Chondrocyte (in vitro differentiated cells): ENCODE results near the gene CLTRN. TPM values are rescaled to one million over a fixed set of nuclear protein-coding genes. Genes with fewer than 3 reads are reported as not detected.

Source experiments
- DNase-seq: peaks from one replicate; pipeline ENCODE4 v3.0.0; 2021; ENCODE audit warnings: mixed read lengths, low spot score
- H3K27ac Mint-ChIP-seq: one replicate; pipeline ENCODE4 v1.8.0; 2021; ENCODE audit warnings: mild to moderate bottlenecking, moderate library complexity, mixed read lengths; ENCODE audit not compliant: unreplicated experiment
- H3K27me3 Mint-ChIP-seq: 2 replicates; pipeline ENCODE4 v1.8.0; 2021; ENCODE audit warnings: low read depth, mixed read lengths
- H3K36me3 Mint-ChIP-seq: 2 replicates; pipeline ENCODE4 v1.8.0; 2021; ENCODE audit warnings: low read depth, mixed read lengths
- H3K4me1 Mint-ChIP-seq: 2 replicates; pipeline ENCODE4 v1.8.0; 2021; ENCODE audit warnings: low read depth, mild to moderate bottlenecking, mixed read lengths
- H3K4me3 Mint-ChIP-seq: one replicate; pipeline ENCODE4 v1.8.0; 2021; ENCODE audit warnings: mild to moderate bottlenecking, moderate library complexity, mixed read lengths; ENCODE audit not compliant: unreplicated experiment
- H3K9me3 Mint-ChIP-seq: 2 replicates; pipeline ENCODE4 v1.8.0; 2021; ENCODE audit warnings: low read depth, mixed read lengths
- CTCF ChIP-seq: fragments of 200-600 bp; sonication (generic); IDR thresholded peaks from 2 replicates; pipeline ENCODE4 v1.5.0; 2021; ENCODE audit warnings: antibody characterized with exemption, mild to moderate bottlenecking, moderate library complexity
- total RNA-seq: library from RNA; stranded (reverse); gene quantifications from 3 replicates; pipeline ENCODE4 v1.2.1, GENCODE V29; 2021

CLTRN gene
- total RNA-seq, 1 donor from 2014 or later, result 0.20 TPM

- H3K9me3 Mint-ChIP-seq, result no peaks in the 10 kb centered on the region
- H3K36me3 Mint-ChIP-seq, result no peaks in the 10 kb centered on the region
- no peak overlapping the region for H3K27ac Mint-ChIP-seq
- H3K4me1 Mint-ChIP-seq, result peaks cover 9% of the 10 kb centered on the region
- DNase-seq, result no peak
- TF ChIP-seq CTCF, result no peak
- no peak overlapping the region for H3K4me3 Mint-ChIP-seq
- peaks cover 4% of the 10 kb centered on the region for H3K27me3 Mint-ChIP-seq
Observed at GRCh38 chrX:15679246-15679645, 14.6 kb upstream of the CLTRN start.

GRCh38 chrX:15678339-15678738 lies 13.7 kb upstream of the CLTRN start:
- peaks cover 4% of the 10 kb centered on the region for H3K27me3 Mint-ChIP-seq
- no peaks in the 10 kb centered on the region for H3K9me3 Mint-ChIP-seq
- peaks cover 13% of the 10 kb centered on the region for H3K4me1 Mint-ChIP-seq
- DNase-seq, result no peak
- no peak for TF ChIP-seq CTCF
- H3K4me3 Mint-ChIP-seq, result no peak overlapping the region
- no peaks in the 10 kb centered on the region for H3K36me3 Mint-ChIP-seq
- H3K27ac Mint-ChIP-seq, result no peak overlapping the region

GRCh38 chrX:15676886-15677285 lies 12.3 kb upstream of the CLTRN start:
- no peak for TF ChIP-seq CTCF
- DNase-seq, result no peak
- peaks cover 13% of the 10 kb centered on the region for H3K4me1 Mint-ChIP-seq
- H3K27ac Mint-ChIP-seq, result no peak overlapping the region
- peaks cover 4% of the 10 kb centered on the region for H3K27me3 Mint-ChIP-seq
- no peak overlapping the region for H3K4me3 Mint-ChIP-seq
- no peaks in the 10 kb centered on the region for H3K36me3 Mint-ChIP-seq
- H3K9me3 Mint-ChIP-seq, result no peaks in the 10 kb centered on the region

- TF ChIP-seq CTCF, result no peak
- Mint-ChIP-seq H3K27ac (no peak overlapping the region), H3K4me3 (no peak overlapping the region), H3K9me3 (no peaks in the 10 kb centered on the region), H3K27me3 (peaks cover 1% of the 10 kb centered on the region), H3K4me1 (peaks cover 13% of the 10 kb centered on the region), H3K36me3 (no peaks in the 10 kb centered on the region)
- DNase-seq, result peak; percentile 92
Observed at GRCh38 chrX:15675490-15675921, 10.9 kb upstream of the CLTRN start.

- Mint-ChIP-seq H3K9me3 (no peaks in the 10 kb centered on the region), H3K4me1 (peaks cover 13% of the 10 kb centered on the region), H3K27me3 (no peaks in the 10 kb centered on the region), H3K27ac (no peak overlapping the region), H3K36me3 (no peaks in the 10 kb centered on the region), H3K4me3 (no peak overlapping the region)
- DNase-seq, result peak; percentile 94
- TF ChIP-seq CTCF, result no peak
Observed at GRCh38 chrX:15674841-15675489, 10.4 kb upstream of the CLTRN start.
